K562 (cell line): ENCODE measurements around the gene AKNA. TPM values are rescaled to one million over a fixed set of nuclear protein-coding genes. Genes with fewer than 3 reads are reported as not detected.

Source experiments
- ATAC-seq: fragments of 200-7000 bp; cut with Tn5 transposase; 3 replicates; pipeline ENCODE4 v1.9.1; 2020; ENCODE audit warnings: moderate library complexity
- BruUV-seq: library from RNA; stranded (reverse); fragments of 400-500 nt; replicated peaks from 2 replicates; lab custom pipeline; 2021; lab: Mats Ljungman, UMichigan
- CTCF ChIA-PET: fragments of 300-600 bp; formaldehyde crosslinking; extraction: SDS; loops from one replicate; lab custom pipeline; 2021; ENCODE audit warnings: low intra/inter-chr PET ratio; lab: Yijun Ruan, JAX
- POLR2A ChIA-PET: fragments of 300-600, 350-650 bp; sonication (Branson Sonifier 250); formaldehyde crosslinking; extraction: SDS; loops from one replicate; lab custom pipeline; 2021; ENCODE audit warnings: antibody characterized with exemption, inconsistent platforms; lab: Yijun Ruan, JAX
- DNase-seq, 4 experiments: peaks; one replicate each; pipeline versions ENCODE4 v3.0.0 to v3.0.0-alpha.2; 2011 to 2018; ENCODE audit warnings: low spot score in 3 of 4, mixed read lengths in 3 of 4; ENCODE audit errors: extremely low read depth in 1 of 4
- FAIRE-seq: peaks from 2 replicates; lab custom pipeline; 2011; peaks lifted over from hg19 to GRCh38; lab: Jason Lieb, UNC
- H2AFZ ChIP-seq: 2 replicates; pipeline ENCODE4 v1.6.0; 2011; ENCODE audit warnings: low read depth, low read length, control low read depth, inconsistent platforms
- H3K27ac ChIP-seq: fragments of 200-600 bp; 3 replicates; pipeline ENCODE4 v1.8.0; 2011; ENCODE audit warnings: low read depth, mild to moderate bottlenecking, control low read depth, inconsistent platforms, low read length, moderate library complexity, mixed read lengths; ENCODE audit errors: extremely low read depth
- H3K27me3 ChIP-seq, 2 experiments: fragments of 300-600 bp in 1 of 2; 2 replicates in 1 of 2; 3 replicates in 1 of 2; pipeline versions ENCODE4 v1.6.0 to v1.8.0; 2011; ENCODE audit warnings: inconsistent platforms in 2 of 2, low read length in 2 of 2, mild to moderate bottlenecking in 1 of 2, mixed read lengths in 1 of 2, moderate library complexity in 1 of 2; ENCODE audit not compliant: control insufficient read depth in 2 of 2, insufficient read depth in 2 of 2
- H3K36me3 ChIP-seq: fragments of 300-600 bp; 3 replicates; pipeline ENCODE4 v1.8.0; 2011; ENCODE audit warnings: mild to moderate bottlenecking, low read length, inconsistent platforms; ENCODE audit not compliant: control insufficient read depth, insufficient read depth
- H3K4me1 ChIP-seq, 2 experiments: fragments of 200-600 bp in 1 of 2; replicated peaks in 1 of 2; 2 replicates in 1 of 2; 3 replicates in 1 of 2; pipeline versions ENCODE4 v1.5.1 to v1.8.0; 2011; ENCODE audit warnings: inconsistent platforms in 2 of 2, low read length in 2 of 2, mild to moderate bottlenecking in 1 of 2, mixed read lengths in 1 of 2, moderate library complexity in 1 of 2; ENCODE audit not compliant: control insufficient read depth in 2 of 2, insufficient read depth in 2 of 2
- H3K4me2 ChIP-seq: 2 replicates; pipeline ENCODE4 v1.6.1; 2011; ENCODE audit warnings: low read length, control low read depth, inconsistent platforms, mixed read lengths; ENCODE audit not compliant: insufficient read depth
- H3K4me3 ChIP-seq: fragments of 200-600 bp; sonication (generic), shearing (Covaris generic); 2 replicates; pipeline ENCODE4 v1.5.1; 2016; ENCODE audit warnings: control low read depth, inconsistent platforms
- H3K79me2 ChIP-seq: fragments of 200-600 bp; 3 replicates; pipeline ENCODE4 v1.8.0; 2011; ENCODE audit warnings: low read length, inconsistent platforms; ENCODE audit not compliant: control insufficient read depth, insufficient read depth
- H3K9ac ChIP-seq, 2 experiments: 2 replicates each; pipeline versions ENCODE4 v1.6.0 to v1.6.1; 2011; ENCODE audit warnings: low read depth in 2 of 2, low read length in 2 of 2, control low read depth in 1 of 2, inconsistent platforms in 1 of 2, mild to moderate bottlenecking in 1 of 2, mixed read lengths in 1 of 2; ENCODE audit not compliant: insufficient read depth in 1 of 2
- H3K9me1 ChIP-seq: one replicate; pipeline ENCODE4 v1.6.0; 2011; ENCODE audit warnings: inconsistent platforms, mild to moderate bottlenecking, low read length, moderate library complexity; ENCODE audit not compliant: control insufficient read depth, insufficient read depth
- H3K9me3 ChIP-seq: replicated peaks from 2 replicates; pipeline ENCODE4 v1.5.1; 2011; ENCODE audit warnings: low read depth, low read length, inconsistent platforms; ENCODE audit not compliant: control insufficient read depth, insufficient read depth
- H4K20me1 ChIP-seq: replicated peaks from 2 replicates; pipeline ENCODE4 v1.6.1; 2011; ENCODE audit warnings: low read length, inconsistent platforms, mixed read lengths; ENCODE audit not compliant: control insufficient read depth, insufficient read depth
- CC2D1A ChIP-seq: fragments of 450-650 bp; IDR thresholded peaks from 2 replicates; pipeline ENCODE4 v1.6.1; 2017; ENCODE audit warnings: mild to moderate bottlenecking
- ETV1 ChIP-seq: fragments of 450-650 bp; conservative IDR thresholded peaks from 2 replicates; pipeline ENCODE4 v1.6.1; 2016; ENCODE audit warnings: missing genetic modification characterization, control low read depth, low read depth, missing compliant biosample characterization
- KAT2B ChIP-seq: IDR thresholded peaks from one replicate; pipeline ENCODE4 v1.6.1; 2012; ENCODE audit warnings: low read depth, mild to moderate bottlenecking, control low read depth, inconsistent platforms, low read length, moderate library complexity
- MBD2 ChIP-seq: sonication (generic); IDR thresholded peaks from 2 replicates; pipeline ENCODE4 v1.6.1; 2016; ENCODE audit warnings: low read depth, borderline replicate concordance
- NR2C1 ChIP-seq, 2 experiments: fragments of 450-650 bp; IDR thresholded peaks; 2 replicates each; pipeline ENCODE4 v1.6.1; 2017; ENCODE audit warnings: mild to moderate bottlenecking in 2 of 2, antibody characterized with exemption in 1 of 2, inconsistent platforms in 1 of 2, missing compliant biosample characterization in 1 of 2, missing genetic modification characterization in 1 of 2
- TCF7 ChIP-seq: sonication (generic); IDR thresholded peaks from 2 replicates; pipeline ENCODE4 v1.6.1; 2016; ENCODE audit warnings: antibody characterized with exemption, borderline replicate concordance
- TCF7L2 ChIP-seq: fragments of 150-350 bp; IDR thresholded peaks from 2 replicates; pipeline ENCODE4 v1.6.1; 2016; ENCODE audit warnings: low read depth, mild to moderate bottlenecking, low read length, moderate library complexity
- ZNF589 ChIP-seq: fragments of 200-800 bp; sonication (Bioruptor generic); IDR thresholded peaks from 2 replicates; pipeline ENCODE4 v1.6.1; 2016; ENCODE audit warnings: low read depth, missing genetic modification characterization, missing compliant biosample characterization
- WGBS: fragments of 100-300 bp; shearing (Covaris generic); methylation state at CpG from one replicate; pipeline ENCODE4 v1.1.6; 2016; ENCODE audit warnings: low coverage, mixed read lengths; ENCODE audit not compliant: insufficient coverage; ENCODE audit errors: missing lambda C conversion rate; 5-methylcytosine and 5-hydroxymethylcytosine counted together
- in situ Hi-C: fragments of 300-500 bp; cut with MboI; formaldehyde crosslinking; loops from 4 replicates; pipeline ENCODE4 v1.15.0; 2018; ENCODE audit warnings: inconsistent platforms, mixed read lengths
- intact Hi-C: fragments of 100-400 bp; cut with micrococcal nuclease; formaldehyde crosslinking; loops from 2 replicates; pipeline ENCODE4 v1.14.2; 2022
- polyA plus RNA-seq, 8 experiments: library from polyadenylated mRNA; depleted of rRNA in 4 of 8; stranded (reverse) in 5 of 8; unstranded in 3 of 8; fragments of >200 nt; fragmentation: Nextera tagmentation in 2 of 8; fragmentation: Illumina TruSeq in 1 of 8; extraction: Ambion mirVana in 2 of 8; extraction: Trizol in 1 of 8; gene quantifications; 2 replicates each; pipeline versions ENCODE4 v1.2.1 to v1.2.3, GENCODE V29; 2011 to 2014; ENCODE audit warnings: inconsistent platforms in 1 of 8, missing spikeins in 1 of 8
- total RNA-seq, 7 experiments: library from RNA; depleted of rRNA in 6 of 7; stranded (reverse); fragments of >200 nt in 6 of 7; fragmentation: Illumina TruSeq in 2 of 7; extraction: Trizol in 2 of 7; gene quantifications; 2 replicates each; pipeline versions ENCODE4 v1.2.1 to v1.2.3, GENCODE V29; 2011 to 2021; ENCODE audit warnings: low replicate concordance in 1 of 7

The AKNA gene
- total and polyA plus RNA-seq, 9 of the 15 experiments (the other 6 are each of a cell fraction or from before 2014, with no cell fraction given) = 0.29 to 20.5 (median 3.9) TPM

- intact Hi-C loops = no loop called here
- no peak overlapping the region for H3K4me2 ChIP-seq
- no peak overlapping the region for H2AFZ ChIP-seq
- H4K20me1 ChIP-seq = peaks cover under 1% of the 10 kb centered on the region; the same call in 1 of the 2 replicates
- ATAC-seq (no peak), FAIRE-seq (no peak), DNase-seq (no peak)
- BruUV-seq = no TSS peak
- H3K4me1 ChIP-seq = no peaks in the 10 kb centered on the region
- no peaks in the 10 kb centered on the region for H3K79me2 ChIP-seq
- no peak overlapping the region for H3K27ac ChIP-seq
- no peak overlapping the region for H3K4me3 ChIP-seq
- ChIA-PET POLR2A (no interaction called here), CTCF (no interaction called here)
- H3K27me3 ChIP-seq = peaks cover 24 to 62% of the 10 kb centered on the region in 2 experiments
- TF ChIP-seq NR2C1 (IDR thresholded peaks at IDR 0.05) = no peak
- TF ChIP-seq NR2C1 (tag; IDR thresholded peaks at IDR 0.05) = peak; percentile 59
- TF ChIP-seq MBD2 = no peak
- TF ChIP-seq TCF7 = no peak
- TF ChIP-seq TCF7L2 = no peak
- no peak for TF ChIP-seq CC2D1A
- TF ChIP-seq ETV1 (tag) = no peak
- no peak for TF ChIP-seq KAT2B
- no peak for TF ChIP-seq ZNF589 (CRISPR knock-in tag)
- no peak overlapping the region for H3K9ac ChIP-seq
- H3K9me3 ChIP-seq = no peaks in the 10 kb centered on the region
- in situ Hi-C loops = no loop called here
- H3K9me1 ChIP-seq = no peaks in the 10 kb centered on the region
- H3K36me3 ChIP-seq = no peaks in the 10 kb centered on the region
- whole genome bisulfite sequencing = 5% methylated on average over 22 of the region's 22 CpGs
Observed at GRCh38 chr9:114310471-114311450, 77.0 kb downstream of the AKNA start.
